DOHH2 (cell line): ENCODE results near the gene C19orf47.

Source experiments
- EZH2phosphoT487 ChIP-seq: fragments of 200-600 bp; sonication (generic); IDR thresholded peaks from 2 replicates; pipeline ENCODE4 v1.6.1; 2017; ENCODE audit warnings: borderline replicate concordance, mild to moderate bottlenecking, antibody characterized with exemption, low read length, moderate library complexity, mixed read lengths
- TF ChIP-seq, protein P1 (sequence below): fragments of 200-600 bp; sonication (generic); IDR thresholded peaks from one replicate; pipeline ENCODE4 v1.5.1; 2014; ENCODE audit warnings: antibody characterized with exemption, mild to moderate bottlenecking, low read depth, low read length; ENCODE audit not compliant: poor library complexity, severe bottlenecking

DNA sequence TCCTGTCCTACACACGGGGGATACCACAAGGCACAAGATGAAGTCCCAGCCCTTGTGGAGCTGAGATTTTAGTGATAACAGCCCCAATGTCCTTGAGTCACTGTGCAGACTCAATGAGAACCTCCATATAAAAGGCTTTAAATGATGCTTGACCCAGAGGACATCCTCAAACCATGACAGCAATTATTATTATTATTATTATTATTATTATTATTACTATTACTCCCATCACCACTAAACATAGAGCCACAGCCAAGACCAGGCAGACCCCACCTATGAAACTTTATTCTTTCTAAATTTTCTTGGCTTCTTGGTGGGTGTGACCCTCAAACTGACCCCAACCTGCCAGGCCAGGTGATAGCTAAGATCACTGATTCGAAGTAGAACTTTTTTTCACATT, 11.1 kb downstream of the C19orf47 start:
- no peak for TF ChIP-seq EZH2phosphoT487
- TF ChIP-seq, protein P1, sequence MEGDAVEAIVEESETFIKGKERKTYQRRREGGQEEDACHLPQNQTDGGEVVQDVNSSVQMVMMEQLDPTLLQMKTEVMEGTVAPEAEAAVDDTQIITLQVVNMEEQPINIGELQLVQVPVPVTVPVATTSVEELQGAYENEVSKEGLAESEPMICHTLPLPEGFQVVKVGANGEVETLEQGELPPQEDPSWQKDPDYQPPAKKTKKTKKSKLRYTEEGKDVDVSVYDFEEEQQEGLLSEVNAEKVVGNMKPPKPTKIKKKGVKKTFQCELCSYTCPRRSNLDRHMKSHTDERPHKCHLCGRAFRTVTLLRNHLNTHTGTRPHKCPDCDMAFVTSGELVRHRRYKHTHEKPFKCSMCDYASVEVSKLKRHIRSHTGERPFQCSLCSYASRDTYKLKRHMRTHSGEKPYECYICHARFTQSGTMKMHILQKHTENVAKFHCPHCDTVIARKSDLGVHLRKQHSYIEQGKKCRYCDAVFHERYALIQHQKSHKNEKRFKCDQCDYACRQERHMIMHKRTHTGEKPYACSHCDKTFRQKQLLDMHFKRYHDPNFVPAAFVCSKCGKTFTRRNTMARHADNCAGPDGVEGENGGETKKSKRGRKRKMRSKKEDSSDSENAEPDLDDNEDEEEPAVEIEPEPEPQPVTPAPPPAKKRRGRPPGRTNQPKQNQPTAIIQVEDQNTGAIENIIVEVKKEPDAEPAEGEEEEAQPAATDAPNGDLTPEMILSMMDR, result no peak
